Activated B cell treated with CpG ODN at 0.5 μM for 24 hours (primary cell): ENCODE measurements around the gene POC1B. TPM values are rescaled to one million over a fixed set of nuclear protein-coding genes. Genes with fewer than 3 reads are reported as not detected.

Experiments
- ATAC-seq: fragments of 200-7000 bp; cut with Tn5 transposase; one replicate; pipeline ENCODE4 v1.10.0; 2021; ENCODE audit warnings: low read depth, mild to moderate bottlenecking, moderate library complexity
- CTCF ChIA-PET: fragments of 350-600 bp; sonication (Branson Sonifier 250); formaldehyde crosslinking; loops from one replicate; lab custom pipeline; 2021; ENCODE audit warnings: antibody characterized with exemption; lab: Charles Lee
- POLR2A ChIA-PET: fragments of 350-600 bp; sonication (Branson Sonifier 250); formaldehyde crosslinking; loops from one replicate; lab custom pipeline; 2021; ENCODE audit warnings: antibody characterized with exemption; lab: Charles Lee
- DNase-seq: peaks from one replicate; pipeline ENCODE4 v3.0.0; 2022
- H3K27ac Mint-ChIP-seq: one replicate; pipeline ENCODE4 v1.8.0; 2020; ENCODE audit warnings: mixed read lengths
- H3K27me3 Mint-ChIP-seq: one replicate; pipeline ENCODE4 v1.8.0; 2021; ENCODE audit warnings: mixed read lengths
- H3K36me3 Mint-ChIP-seq: one replicate; pipeline ENCODE4 v1.8.0; 2021; ENCODE audit warnings: low read depth, mixed read lengths
- H3K4me1 Mint-ChIP-seq: one replicate; pipeline ENCODE4 v1.8.0; 2021; ENCODE audit warnings: mixed read lengths
- H3K4me3 Mint-ChIP-seq: one replicate; pipeline ENCODE4 v1.8.0; 2020; ENCODE audit warnings: mild to moderate bottlenecking, mixed read lengths
- H3K9me3 Mint-ChIP-seq: one replicate; pipeline ENCODE4 v1.8.0; 2020; ENCODE audit warnings: mixed read lengths
- CTCF ChIP-seq: fragments of 200-600 bp; IDR thresholded peaks from one replicate; pipeline ENCODE4 v1.8.0; 2022; ENCODE audit warnings: antibody characterized with exemption, mild to moderate bottlenecking
- intact Hi-C: fragments of 100-400 bp; cut with micrococcal nuclease; formaldehyde crosslinking; loops from one replicate; pipeline ENCODE4 v1.15.1; 2024
- total RNA-seq: library from RNA; stranded (reverse); gene quantifications from 2 replicates; pipeline ENCODE4 v1.2.3, GENCODE V29; 2022

The POC1B gene
- total RNA-seq, 1 donor from 2014 or later: 27.3 TPM

- intact Hi-C loops: no loop called here
- no peak for DNase-seq
- no peak overlapping the region for H3K4me3 Mint-ChIP-seq
- peaks cover 4% of the 10 kb centered on the region for H3K4me1 Mint-ChIP-seq
- CTCF ChIA-PET: no interaction called here
- no peaks in the 10 kb centered on the region for H3K9me3 Mint-ChIP-seq
- H3K27me3 Mint-ChIP-seq: no peaks in the 10 kb centered on the region
- ATAC-seq: no peak
- no peak overlapping the region for H3K27ac Mint-ChIP-seq
- no peak for TF ChIP-seq CTCF
- no peaks in the 10 kb centered on the region for H3K36me3 Mint-ChIP-seq
- POLR2A ChIA-PET: no interaction called here
Observed at GRCh38 chr12:89370850-89371249, 155.0 kb downstream of the POC1B start.

GRCh38 chr12:89370421-89370831 lies 155.4 kb downstream of the POC1B start:
- Mint-ChIP-seq H3K27me3 (no peaks in the 10 kb centered on the region), H3K36me3 (no peaks in the 10 kb centered on the region), H3K4me1 (peaks cover 4% of the 10 kb centered on the region), H3K4me3 (no peak overlapping the region), H3K9me3 (no peaks in the 10 kb centered on the region), H3K27ac (no peak overlapping the region)
- POLR2A ChIA-PET: no interaction called here
- no peak for DNase-seq
- CTCF ChIA-PET: no interaction called here
- intact Hi-C loops: no loop called here
- no peak for TF ChIP-seq CTCF
- no peak for ATAC-seq

Other genes with a start within 250 kb of the POC1B start
- 1.6 and 1.8 TPM in 2 replicates for gene DUSP6, start 173.5 kb downstream of the POC1B start, total RNA-seq
- 6.2 and 6.3 TPM in 2 replicates for gene GALNT4, start 1.3 kb downstream of the POC1B start, total RNA-seq
- gene ATP2B1, start 182.8 kb upstream of the POC1B start, total RNA-seq: 110 and 136 TPM in 2 replicates